ENCODE data around the gene KLHL25.

KLHL25 gene

GRCh38 chr15:85757939-85758654, 36.6 kb downstream of the KLHL25 start:
- DNase-seq, result no peak

GRCh38 chr15:85757073-85757938, 37.4 kb downstream of the KLHL25 start:
- no peak for DNase-seq

DNA sequence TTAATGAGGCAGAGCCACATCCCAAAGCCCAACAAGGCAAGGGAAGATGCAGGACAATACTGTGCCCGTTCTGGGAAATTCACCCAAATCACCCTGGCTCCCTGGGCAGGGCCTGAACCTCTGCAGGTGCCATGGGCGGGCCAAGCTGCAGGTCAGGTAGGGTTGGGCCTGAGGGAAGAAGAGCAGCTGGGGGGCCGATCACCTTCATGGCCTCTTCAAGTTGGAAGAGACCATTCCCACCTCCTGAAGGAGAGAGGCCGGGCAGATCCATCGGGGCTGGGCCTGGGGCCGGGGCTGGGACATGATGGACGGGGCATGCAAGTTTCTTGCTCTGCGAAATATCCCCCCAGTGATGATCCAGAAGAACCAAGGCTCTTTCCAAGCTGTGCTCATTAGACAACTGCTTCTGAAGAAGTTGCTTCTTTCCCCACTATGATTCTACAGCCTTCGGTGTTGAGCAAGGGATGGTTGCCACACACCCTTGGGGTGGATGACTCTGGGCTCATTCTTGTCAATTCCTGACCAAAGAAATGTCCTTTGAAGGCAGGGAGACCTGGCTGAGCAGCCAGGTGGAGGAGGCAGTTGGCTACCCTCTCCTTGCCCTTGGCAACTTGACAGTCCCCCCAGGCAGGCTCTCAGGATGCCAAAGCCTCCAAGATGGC, 38.2 kb downstream of the KLHL25 start:
- no peak for DNase-seq

- no peak for DNase-seq
These were observed 38.8 kb downstream of the KLHL25 start for GRCh38 chr15:85755942-85756341.

DNA sequence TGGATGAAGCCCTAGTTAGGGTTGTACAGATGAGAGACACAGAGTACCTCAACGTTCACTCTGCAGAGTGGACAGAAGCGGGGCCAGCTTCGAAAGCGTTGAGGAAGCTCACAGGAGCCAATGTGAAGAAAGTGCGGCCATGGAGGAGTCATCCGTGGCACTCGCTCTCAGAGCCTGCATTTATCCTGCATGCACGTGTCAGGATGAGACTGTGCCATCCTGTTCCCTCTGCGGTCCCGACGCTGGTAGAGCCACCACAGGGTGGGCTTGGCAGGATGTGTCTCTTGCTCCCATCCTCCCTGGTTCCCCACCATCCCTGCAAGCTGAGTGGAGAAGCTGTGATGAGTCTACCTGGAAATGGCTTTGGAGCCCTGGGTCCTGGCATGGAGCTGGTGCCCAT, 39.3 kb downstream of the KLHL25 start:
- no peak for DNase-seq

GRCh38 chr15:85754989-85755388, 39.7 kb downstream of the KLHL25 start:
- DNase-seq, result no peak

DNA sequence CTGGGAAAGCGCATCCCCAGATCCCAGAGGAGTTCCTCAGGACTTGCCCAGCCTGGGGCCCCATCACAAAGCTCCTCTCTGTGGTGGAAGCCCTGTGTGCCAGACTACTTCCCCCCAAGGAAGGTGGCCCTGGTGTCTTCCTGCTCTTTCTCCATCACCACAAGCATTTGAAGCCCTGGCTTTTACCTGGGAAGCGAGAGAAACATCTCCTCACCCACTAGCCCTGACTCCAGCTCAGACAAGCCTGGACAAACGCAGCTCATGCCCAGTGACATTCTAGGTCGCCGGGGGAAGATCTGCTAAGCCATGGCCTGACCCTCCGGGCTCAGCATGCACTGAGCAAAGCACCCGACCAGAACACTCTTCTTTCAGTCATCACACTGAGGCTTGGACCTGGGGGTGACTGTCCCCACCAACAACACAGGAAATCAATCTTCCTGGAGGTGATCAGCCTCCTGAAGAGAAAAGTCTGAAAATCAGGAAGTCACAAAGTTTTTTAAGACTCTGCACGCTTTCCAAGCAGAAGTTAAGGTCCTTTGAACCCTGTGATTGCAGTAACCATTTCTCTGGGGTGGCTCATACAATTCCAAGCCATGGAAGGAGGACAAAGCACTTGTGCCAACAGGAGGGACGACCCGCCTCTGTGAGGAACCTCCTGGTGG, 40.8 kb downstream of the KLHL25 start:
- no peak for DNase-seq

DNA sequence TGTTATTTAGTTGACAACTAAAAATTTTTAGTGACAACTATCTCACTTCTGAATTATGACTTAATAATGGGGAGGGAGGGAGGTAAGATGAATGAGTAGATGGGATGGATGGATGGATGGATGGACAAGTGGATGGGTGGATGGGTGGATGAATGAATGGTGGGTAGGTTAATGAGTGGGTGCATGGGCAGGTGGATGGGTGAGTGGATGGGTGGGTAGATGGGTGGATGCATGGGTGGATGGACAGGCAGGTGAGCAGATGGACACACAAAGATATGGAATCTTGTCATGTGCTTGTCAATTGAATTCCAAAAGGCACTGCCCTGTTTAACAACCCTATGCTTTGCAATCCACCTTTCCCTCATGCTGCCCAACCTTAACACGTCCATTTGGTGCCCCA, 41.5 kb downstream of the KLHL25 start:
- no peak for DNase-seq

DNA sequence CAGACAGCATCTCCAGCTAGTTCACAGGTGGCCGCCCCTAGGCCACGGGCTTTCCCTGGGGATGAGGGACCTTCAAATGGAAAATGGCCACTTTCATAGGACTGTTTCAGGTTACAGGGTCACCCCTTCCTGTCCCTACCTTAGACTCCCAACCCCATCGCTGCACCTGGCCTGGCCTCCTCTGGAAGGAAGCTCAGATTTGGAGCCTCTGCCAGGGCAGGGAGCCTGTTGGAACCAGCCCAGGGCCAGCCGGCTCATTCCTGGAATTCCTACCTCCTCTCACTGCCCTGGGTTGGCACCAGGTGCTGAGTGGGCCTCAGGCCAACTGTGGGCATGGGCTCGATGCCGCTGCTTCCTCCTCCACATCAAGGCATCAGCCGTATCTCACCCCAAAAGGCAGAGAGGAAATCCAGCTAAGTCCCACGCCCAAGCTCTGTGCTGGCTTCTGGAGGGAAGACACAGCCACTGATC, 42.2 kb downstream of the KLHL25 start:
- no peak for DNase-seq

DNA sequence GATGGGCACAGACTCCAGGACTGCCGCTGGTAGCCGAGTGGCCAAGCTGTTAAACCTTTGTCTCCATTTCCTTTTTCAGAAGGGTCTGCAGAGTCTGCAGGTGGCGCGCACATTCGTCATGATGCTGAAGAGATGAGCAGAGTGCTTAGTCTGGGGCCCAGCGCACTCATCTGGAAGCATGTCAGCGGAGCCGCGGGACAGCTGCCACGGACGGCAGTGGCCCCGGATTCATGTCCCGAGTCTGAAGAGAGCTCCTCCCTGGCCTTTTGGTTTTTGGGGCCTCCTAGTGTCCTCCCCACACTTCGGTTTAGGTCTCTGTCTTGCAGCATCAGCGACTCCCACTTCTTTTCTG, 42.6 kb downstream of the KLHL25 start:
- no peak for DNase-seq

GRCh38 chr15:85751291-85752123, 43.2 kb downstream of the KLHL25 start:
- no peak for DNase-seq

DNA sequence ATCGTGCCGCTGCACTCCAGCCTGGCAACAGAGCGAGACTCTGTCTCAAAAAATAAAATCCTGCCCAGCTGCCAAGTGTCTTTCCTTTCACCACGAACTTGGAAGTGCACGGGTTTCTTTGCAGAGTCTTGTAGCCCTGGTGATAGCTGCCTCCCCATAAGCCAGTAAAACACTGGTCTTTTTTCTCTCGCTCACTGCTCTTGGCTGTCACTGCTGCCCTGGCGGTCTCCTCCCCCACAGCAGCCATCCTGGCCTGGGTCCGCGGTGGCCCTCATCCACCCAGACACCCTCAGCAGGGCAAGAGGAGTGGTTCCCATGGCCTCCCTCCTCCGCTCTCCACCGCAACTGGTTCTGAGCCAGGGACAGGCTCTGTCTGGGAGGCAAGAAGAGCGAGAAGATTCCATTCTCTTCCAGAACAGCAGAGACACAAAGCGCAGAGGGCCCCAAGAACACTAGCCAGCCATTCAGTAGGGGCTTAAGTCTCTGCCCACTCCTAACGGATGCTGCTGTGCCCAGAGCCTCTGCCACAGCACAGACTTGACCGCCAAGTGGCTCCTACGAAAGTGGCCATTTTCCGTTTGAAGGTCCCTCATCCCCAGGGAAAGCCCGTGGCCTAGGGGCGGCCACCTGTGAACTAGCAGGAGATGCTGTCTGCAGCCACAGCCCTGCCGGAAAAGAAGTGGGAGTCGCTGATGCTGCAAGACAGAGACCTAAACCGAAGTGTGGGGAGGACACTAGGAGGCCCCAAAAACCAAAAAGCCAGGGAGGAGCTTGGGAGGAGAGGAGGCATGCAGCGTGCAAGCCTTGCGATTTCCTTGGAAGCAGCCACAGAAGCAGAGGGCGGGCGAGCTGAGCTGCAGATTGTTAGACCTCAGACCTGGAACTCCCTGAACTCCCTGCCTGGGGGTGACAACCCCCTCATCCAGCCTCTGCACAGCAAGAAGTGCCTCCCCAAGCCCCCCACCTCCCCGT, 44.1 kb downstream of the KLHL25 start:
- DNase-seq, result no peak

DNA sequence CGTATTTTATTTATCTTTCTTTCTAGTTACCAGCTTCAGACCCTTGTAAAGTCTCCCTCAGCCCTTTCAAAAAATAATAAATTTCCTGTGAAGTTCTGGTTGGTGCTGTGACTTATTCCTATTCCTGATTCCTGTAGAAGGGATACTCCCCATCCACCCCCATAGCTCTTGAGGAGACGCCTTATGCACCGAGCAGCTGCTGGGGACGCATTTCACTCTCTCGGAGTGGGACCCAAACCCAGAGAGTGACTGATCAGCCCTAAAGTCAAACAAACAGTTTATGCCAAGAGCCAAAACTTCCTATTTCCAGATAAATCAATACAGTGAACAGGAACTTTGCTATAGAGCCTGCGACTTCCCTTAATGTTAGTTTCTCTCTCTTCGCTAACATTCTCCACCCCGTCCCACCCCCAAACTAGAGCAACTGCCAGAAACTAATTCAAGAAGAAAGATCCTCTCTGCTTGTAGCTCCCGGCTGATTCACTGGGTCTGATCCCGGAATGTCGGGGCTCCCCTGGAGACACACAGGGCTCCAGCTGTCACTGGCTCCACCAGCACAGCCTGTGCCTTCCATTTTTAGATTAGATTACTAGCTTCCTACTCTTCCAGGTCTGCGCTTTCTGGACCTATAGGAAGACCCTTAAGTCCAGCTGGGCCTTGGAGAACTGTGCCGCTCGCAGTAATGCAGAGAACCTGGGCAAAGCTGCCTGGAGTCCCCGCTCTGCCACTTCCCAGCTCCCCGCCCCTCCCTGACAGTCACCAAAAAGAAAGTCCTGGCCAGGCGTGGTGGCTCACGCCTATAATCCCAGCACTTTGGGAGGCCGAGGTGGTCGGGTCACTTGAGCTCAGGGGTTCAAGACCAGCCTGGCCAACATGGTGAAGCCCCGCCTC, 45.2 kb downstream of the KLHL25 start:
- DNase-seq, result no peak

GRCh38 chr15:85748729-85749128, 46.0 kb downstream of the KLHL25 start:
- DNase-seq, result no peak

DNA sequence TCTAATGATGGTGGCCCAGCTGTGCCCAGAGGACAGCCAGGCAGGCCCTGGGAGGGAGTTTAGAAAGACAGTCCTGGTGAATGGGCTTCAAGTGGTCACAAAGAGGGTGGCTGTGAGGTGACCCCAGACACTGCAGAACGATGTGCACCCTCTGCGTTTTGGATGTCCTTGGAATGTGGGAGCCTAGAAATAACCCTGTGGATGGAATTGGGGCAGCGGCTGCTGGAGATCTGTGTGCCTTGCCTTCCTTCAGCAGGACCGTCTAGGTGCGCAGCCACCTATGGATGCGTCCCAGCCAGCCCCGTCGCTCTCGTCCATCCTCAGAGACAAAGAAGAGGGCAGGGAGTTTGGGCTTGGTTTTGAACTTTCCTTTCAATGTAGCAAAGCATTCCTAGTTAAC, 46.5 kb downstream of the KLHL25 start:
- no peak for DNase-seq

DNA sequence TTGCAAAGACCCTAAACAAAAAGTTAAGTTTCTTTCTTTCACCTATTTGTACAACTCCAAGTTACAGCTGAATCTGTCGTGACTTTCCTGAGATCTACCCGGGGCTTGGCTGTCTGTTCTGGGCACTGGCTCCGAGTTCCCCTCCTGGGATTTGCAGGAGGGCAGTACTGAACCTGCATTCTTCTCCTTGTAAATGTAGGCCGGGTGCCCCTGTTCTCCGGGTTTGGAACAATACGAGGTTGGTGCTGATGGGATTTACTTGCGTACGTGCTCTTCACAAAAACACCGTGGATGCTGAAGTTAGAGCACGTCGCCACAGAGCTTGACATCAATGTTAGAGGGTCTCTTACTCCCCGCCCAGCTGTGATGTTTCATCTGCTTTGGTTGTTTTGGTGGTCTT, 48.1 kb downstream of the KLHL25 start:
- DNase-seq, result no peak

DNA sequence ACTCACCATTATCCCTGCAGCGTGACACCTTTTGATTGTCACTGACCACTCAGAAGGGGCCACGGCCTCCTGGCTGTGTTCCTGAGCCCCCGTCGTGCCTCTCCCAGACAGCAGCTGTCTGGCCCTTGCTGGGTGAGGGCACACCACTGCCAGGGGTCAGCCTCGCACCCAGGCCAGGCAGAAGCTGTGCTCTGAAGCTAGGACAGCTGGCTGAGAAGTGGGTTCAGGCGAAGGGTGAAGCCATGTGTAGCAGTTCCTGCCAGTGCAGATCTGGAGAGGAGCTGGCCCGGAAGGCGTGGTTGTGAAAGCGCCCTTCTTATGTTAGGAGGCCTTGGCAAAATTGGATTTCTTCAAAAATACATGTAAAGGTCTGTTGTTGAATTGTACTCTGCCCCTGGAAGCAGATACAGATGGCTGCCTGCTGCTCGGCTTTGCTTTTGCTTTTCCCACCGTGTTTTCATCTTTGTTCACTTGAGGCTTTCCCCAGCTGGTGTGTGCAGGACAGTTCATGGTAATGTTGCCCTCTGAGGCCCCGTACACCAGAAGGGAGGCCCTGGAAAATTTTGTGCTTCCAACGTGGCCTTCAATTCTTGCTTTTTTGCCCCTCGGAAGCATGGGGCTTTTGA, 49.1 kb downstream of the KLHL25 start:
- no peak for DNase-seq

DNA sequence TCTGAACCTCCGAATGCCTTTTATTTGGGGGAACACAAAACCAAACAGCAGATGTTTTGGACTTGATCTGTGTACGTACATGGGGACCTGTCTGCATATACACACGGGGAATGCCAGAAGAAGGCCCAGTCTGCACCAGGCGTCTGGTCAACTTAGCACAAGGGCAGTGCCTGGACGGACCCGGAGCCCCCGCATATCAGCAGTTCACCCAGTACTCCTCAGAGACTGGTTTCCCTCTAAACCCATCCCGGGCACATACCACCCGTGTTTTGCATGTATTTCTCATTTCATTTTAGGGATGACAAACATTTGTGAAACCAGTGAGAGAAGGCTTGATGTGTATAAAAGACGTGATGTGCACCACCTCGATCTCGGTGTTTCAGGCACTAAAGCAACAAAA, 49.7 kb downstream of the KLHL25 start:
- DNase-seq, result no peak

DNA sequence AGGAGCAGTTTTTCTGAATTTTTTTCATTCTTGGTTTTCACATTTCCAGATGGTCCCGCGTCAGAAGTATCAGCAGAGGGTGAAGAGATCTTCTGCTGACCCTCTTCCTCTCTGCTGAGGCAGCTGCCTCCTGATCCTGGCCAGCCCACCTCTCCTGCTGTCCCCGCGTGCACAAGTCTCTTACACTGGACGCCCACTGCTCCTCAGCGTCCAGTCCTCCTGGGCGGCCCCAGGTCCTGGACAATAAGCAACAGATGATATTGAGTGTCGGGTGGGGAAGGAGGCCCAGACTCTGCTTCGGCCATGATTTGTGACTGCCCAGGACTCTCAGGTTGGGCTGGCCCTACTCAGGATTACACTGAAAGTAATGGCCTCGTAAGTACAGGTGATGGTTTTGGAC, 50.1 kb downstream of the KLHL25 start:
- no peak for DNase-seq
